GM19463 (cell line): ENCODE measurements around the gene HTR1D.

Experiments used
- ATAC-seq: cut with Tn5 transposase; IDR thresholded peaks from one replicate; pipeline ENCODE4 v1.9.1; 2021; ENCODE audit warnings: mild to moderate bottlenecking, moderate library complexity; ENCODE audit not compliant: unreplicated experiment

The HTR1D gene

DNA sequence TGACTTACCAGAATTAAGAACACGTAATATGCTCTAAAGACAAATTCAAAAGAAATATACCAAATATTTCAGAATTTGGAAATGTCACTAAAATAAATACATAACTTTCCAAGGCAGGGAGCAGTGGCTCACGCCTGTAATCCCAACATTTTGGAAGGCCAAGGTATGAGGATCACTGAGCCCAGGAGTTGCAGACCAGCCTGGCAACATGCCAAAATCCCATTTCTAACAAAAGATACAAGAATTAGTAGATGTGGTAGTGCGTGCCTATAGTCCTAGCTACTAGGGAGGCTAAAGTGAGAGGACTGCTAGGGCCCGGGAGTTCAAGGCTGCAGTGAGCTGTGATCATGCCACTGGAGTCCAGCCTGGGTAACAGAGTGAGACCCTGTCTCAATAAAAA lies 60.4 kb downstream of the HTR1D start:
- ATAC-seq = no peak

DNA sequence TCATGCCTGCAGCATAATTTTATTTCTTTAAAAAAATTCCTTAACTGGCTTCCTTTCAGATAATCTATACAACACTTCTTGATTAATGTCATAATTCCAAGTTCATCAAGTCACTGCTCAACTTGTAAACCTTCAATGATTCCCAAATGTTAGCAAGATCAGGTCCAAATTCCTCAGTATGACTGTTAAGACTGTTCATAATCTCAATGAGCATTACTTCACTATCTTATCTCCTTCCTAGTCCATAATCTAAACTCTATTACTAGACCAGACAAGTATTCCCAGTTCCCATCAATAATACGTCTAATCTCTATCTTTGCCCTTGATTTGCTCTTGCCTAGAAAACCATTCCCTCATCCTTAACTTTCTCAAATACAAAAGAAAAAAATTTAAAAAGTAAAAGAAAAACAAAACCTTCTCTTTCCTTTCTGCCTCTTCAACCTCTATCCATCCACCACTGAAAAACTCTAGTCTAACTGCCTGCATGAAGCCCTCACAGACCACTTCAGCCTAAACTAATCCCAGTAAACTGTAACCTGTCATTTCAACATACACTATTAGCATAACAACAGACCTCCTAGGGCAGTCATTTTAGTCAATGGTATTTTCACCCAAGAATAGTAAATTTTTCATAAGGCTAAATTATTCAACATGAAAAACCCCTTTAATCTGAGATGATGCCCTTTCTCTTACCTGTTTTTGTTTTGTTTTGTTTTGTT lies 64.2 kb downstream of the HTR1D start:
- no peak for ATAC-seq

DNA sequence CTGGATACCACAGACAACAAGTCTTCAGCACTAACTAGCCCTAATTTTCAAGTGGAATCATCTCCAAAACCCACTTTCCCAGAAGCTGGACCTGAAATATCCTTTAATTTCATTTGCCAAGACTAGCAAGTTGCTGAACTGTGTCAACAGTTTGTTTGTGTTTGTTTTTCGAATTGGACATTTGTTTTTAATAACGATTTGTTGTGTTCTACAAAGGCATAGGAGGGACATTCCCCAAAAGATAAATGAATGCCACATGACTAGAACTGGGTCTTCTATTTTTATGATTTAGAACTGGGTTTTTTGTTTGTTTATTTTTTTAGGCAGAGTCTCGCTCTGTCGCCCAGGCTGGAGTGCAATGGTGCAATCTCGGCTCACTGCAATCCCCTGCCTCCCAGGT lies 66.6 kb downstream of the HTR1D start:
- ATAC-seq = no peak

DNA sequence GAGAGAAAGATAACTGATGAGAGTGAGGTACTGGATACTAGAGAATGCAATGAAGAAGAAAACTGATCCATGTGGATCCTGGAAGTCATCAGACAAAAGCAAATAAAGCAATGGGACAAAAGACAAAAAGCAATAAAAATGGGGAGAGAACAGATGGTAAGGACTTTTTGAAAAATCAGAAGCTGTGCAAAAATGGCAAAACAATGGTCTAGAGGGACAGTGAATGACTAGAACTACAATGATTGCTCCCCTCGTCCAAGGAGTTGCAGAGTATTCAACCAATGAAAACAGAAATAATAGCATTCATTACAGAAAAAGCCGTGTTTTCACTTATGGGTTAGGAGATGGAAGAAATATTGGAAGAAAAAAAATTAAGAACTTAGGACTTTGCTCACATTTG lies 67.2 kb downstream of the HTR1D start:
- ATAC-seq = no peak

DNA sequence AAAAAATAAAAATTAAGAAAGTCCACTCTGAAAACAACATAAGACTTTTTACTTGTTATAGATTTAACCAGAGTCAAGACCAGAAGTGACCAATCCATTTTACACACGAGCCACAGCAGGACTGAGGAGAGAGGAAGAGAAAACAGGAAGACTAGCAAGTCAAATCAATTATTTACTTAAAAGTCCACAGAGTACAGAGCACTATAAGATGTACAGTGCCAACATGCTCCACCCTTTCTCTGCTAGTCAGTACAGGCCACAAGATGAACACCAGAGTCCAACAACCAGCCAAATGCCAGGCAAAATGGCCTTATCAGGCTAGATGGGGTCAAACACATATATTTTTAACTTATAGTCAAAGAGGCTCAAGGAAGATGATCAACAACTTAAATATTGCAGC lies 68.2 kb downstream of the HTR1D start:
- ATAC-seq = peak; percentile 58

DNA sequence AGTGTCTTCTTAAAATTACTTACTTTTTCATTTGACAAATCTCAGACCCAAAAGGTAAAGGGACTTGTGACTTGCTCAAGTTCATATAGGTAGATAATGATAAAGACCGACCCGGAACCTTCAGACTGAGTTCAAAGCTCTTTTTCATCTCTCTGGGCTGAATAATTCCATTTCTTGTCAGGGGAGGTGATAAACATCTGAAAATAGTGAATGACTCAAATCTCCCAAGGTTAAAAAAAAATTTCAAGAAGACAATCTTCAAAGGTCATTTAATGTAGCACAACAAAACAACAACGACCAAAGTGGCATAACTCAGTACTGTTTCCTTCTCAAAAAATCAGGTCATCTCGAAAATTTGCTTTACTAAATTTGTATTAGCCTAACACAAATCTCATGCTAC lies 69.2 kb downstream of the HTR1D start:
- ATAC-seq = no peak
